Endothelial cell of umbilical vein (primary cell): ENCODE data around the gene GSX2.

ENCODE experiments used
- EZH2 ChIP-seq: IDR thresholded peaks from 2 replicates; pipeline ENCODE4 v1.6.1; 2012; ENCODE audit warnings: borderline replicate concordance, low read depth, mild to moderate bottlenecking, moderate library complexity, low read length, inconsistent platforms; ENCODE audit not compliant: severe bottlenecking
- FOS ChIP-seq: IDR thresholded peaks from 2 replicates; pipeline ENCODE4 v1.6.1; 2011; ENCODE audit warnings: mild to moderate bottlenecking, low read length, moderate library complexity, borderline replicate concordance; ENCODE audit not compliant: insufficient read depth
- GATA2 ChIP-seq: IDR thresholded peaks from 2 replicates; pipeline ENCODE4 v1.7.0; 2011; ENCODE audit warnings: low read depth, mild to moderate bottlenecking, moderate library complexity, mixed read lengths, low read length; ENCODE audit not compliant: insufficient read length, insufficient read depth
- JUN ChIP-seq: IDR thresholded peaks from 2 replicates; pipeline ENCODE4 v1.6.1; 2011; ENCODE audit warnings: borderline replicate concordance, low read depth; ENCODE audit not compliant: insufficient read length, insufficient read depth
- MAX ChIP-seq: IDR thresholded peaks from 2 replicates; pipeline ENCODE4 v1.6.1; 2011; ENCODE audit not compliant: insufficient read depth, insufficient read length
- MYC ChIP-seq: IDR thresholded peaks from one replicate; pipeline ENCODE4 v1.6.1; 2011; ENCODE audit warnings: mild to moderate bottlenecking, low read depth, low read length
- POLR2A ChIP-seq: IDR thresholded peaks from 2 replicates; pipeline ENCODE4 v1.6.1; 2012; ENCODE audit warnings: low read depth, mild to moderate bottlenecking, control low read depth, low read length
- POLR2AphosphoS5 ChIP-seq: IDR thresholded peaks from 2 replicates; pipeline ENCODE4 v1.6.1; 2012; ENCODE audit warnings: low read depth, mild to moderate bottlenecking, control low read depth, low read length, moderate library complexity; ENCODE audit not compliant: insufficient read depth
- TF ChIP-seq, protein P1 (sequence below), 2 donors: IDR thresholded peaks; 1 replicate in 1 of 2; 2 replicates in 1 of 2; pipeline ENCODE4 v1.5.1; 2011; ENCODE audit warnings: low read length in 2 of 2, mild to moderate bottlenecking in 2 of 2, moderate library complexity in 2 of 2, control low read depth in 1 of 2, inconsistent platforms in 1 of 2, low read depth in 1 of 2; ENCODE audit not compliant: insufficient read depth in 1 of 2; ENCODE audit errors: extremely low read depth in 1 of 2

- TF ChIP-seq, protein P1, sequence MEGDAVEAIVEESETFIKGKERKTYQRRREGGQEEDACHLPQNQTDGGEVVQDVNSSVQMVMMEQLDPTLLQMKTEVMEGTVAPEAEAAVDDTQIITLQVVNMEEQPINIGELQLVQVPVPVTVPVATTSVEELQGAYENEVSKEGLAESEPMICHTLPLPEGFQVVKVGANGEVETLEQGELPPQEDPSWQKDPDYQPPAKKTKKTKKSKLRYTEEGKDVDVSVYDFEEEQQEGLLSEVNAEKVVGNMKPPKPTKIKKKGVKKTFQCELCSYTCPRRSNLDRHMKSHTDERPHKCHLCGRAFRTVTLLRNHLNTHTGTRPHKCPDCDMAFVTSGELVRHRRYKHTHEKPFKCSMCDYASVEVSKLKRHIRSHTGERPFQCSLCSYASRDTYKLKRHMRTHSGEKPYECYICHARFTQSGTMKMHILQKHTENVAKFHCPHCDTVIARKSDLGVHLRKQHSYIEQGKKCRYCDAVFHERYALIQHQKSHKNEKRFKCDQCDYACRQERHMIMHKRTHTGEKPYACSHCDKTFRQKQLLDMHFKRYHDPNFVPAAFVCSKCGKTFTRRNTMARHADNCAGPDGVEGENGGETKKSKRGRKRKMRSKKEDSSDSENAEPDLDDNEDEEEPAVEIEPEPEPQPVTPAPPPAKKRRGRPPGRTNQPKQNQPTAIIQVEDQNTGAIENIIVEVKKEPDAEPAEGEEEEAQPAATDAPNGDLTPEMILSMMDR (IDR thresholded peaks at IDR 0.05; ENCODE audit: extremely low read depth in 1 of 2, insufficient read depth in 1 of 2, low read depth in 1 of 2, low read length in 2 of 2): no peak
- TF ChIP-seq GATA2 (no peak), POLR2A (no peak), MAX (no peak), POLR2AphosphoS5 (no peak), JUN (no peak), EZH2 (no peak), FOS (no peak), MYC (no peak)
Measured at GRCh38 chr4:54127660-54128059, 27.7 kb downstream of the GSX2 start.
